IMR-90 (cell line): ENCODE results near the gene BIRC5. TPM values are rescaled to one million over a fixed set of nuclear protein-coding genes. Genes with fewer than 3 reads are reported as not detected.

Experiments
- polyA plus RNA-seq, 3 experiments: library from polyadenylated mRNA; depleted of rRNA; stranded (reverse); fragments of >200 nt; gene quantifications; 2 replicates each; pipeline ENCODE4 v1.2.3, GENCODE V29; 2012; ENCODE audit warnings: low replicate concordance in 1 of 3
- total RNA-seq: library from RNA; depleted of rRNA; stranded (reverse); fragments of >200 nt; gene quantifications from 2 replicates; pipeline ENCODE4 v1.2.3, GENCODE V29; 2012
- TF ChIP-seq, protein P1 (sequence below): fragments of 150-350 bp; IDR thresholded peaks from 2 replicates; pipeline ENCODE4 v1.6.1; 2016; ENCODE audit warnings: low read depth, mild to moderate bottlenecking, low read length, moderate library complexity, borderline replicate concordance

BIRC5 gene
- total and polyA plus RNA-seq, 2 of the 4 experiments (the other 2 are of a cell fraction): 16.6 to 52.7 TPM

DNA sequence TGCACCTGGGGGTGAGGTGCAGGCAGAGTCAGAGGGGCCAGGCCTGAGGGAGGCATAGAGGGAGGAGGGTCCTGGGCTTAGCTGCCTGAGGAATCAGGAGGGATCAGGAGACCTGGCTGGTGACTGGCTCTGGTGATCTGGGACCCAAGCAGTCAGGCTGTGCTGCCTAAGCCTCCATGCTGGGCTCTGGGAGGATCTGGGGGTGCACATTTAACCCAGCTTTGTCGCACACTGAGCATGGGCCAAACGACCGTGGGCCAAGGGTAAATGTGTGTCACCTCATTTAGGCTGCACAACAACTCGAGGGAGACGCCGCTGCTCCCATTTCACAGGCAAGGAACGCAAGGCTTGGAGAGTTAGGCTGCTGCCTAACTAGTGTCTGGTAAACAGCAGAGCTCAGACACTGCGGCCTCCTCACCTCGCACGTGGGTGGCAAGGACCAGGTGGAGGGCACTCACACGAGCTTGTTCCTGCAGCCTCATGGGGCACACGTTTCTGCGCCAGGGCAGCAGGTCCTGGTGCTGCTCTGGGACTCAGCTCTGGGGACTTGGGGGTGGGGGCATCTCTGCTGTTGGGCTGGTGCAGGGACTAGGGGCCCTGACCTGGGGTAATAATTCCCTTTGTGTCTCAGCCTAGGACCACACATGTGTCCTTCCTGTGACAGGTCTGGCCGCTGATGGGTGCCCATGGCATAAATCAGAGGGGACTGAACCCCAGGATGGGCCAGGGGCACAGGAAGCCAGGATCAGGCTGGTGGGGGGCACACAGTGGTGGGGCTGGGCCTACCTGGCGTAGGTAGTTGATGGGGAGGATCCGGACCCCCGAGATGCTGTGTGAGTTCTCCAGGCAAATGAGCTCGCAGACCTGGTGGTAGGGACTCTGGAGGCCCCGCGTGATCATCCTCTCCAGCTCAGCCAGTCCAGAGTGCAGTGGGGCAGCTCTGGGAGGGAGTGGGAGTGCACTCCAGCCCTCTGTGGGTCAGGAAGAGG lies 36.1 kb downstream of the BIRC5 start (continued):
- TF ChIP-seq, protein P1, sequence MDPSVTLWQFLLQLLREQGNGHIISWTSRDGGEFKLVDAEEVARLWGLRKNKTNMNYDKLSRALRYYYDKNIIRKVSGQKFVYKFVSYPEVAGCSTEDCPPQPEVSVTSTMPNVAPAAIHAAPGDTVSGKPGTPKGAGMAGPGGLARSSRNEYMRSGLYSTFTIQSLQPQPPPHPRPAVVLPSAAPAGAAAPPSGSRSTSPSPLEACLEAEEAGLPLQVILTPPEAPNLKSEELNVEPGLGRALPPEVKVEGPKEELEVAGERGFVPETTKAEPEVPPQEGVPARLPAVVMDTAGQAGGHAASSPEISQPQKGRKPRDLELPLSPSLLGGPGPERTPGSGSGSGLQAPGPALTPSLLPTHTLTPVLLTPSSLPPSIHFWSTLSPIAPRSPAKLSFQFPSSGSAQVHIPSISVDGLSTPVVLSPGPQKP: no peak
